GM21390 (cell line): ENCODE data around the gene IL1B.

Experiments
- ATAC-seq: cut with Tn5 transposase; IDR thresholded peaks from one replicate; pipeline ENCODE4 v1.9.1; 2021; ENCODE audit not compliant: unreplicated experiment

The IL1B gene

GRCh38 chr2:112830682-112831512 lies 5.7 kb downstream of the IL1B start:
- ATAC-seq, result no peak

- ATAC-seq, result no peak
Measured at GRCh38 chr2:112829961-112830681, 6.5 kb downstream of the IL1B start.

GRCh38 chr2:112829101-112829960 lies 7.2 kb downstream of the IL1B start:
- no peak for ATAC-seq

GRCh38 chr2:112828251-112828691 lies 8.3 kb downstream of the IL1B start:
- no peak for ATAC-seq

- ATAC-seq, result no peak
Measured at GRCh38 chr2:112827604-112828185, 8.9 kb downstream of the IL1B start.

GRCh38 chr2:112827009-112827408 lies 9.6 kb downstream of the IL1B start:
- no peak for ATAC-seq

- no peak for ATAC-seq
Measured at GRCh38 chr2:112825706-112826105, 10.9 kb downstream of the IL1B start.

- ATAC-seq, result no peak
Measured at GRCh38 chr2:112824694-112825085, 11.9 kb downstream of the IL1B start.

- no peak for ATAC-seq
Measured at GRCh38 chr2:112821682-112822081, 14.9 kb downstream of the IL1B start.

- ATAC-seq, result peak; percentile 76
Measured at GRCh38 chr2:112821142-112821541, 15.4 kb downstream of the IL1B start.

GRCh38 chr2:112820343-112820742 lies 16.2 kb downstream of the IL1B start:
- ATAC-seq, result no peak

- no peak for ATAC-seq
Measured at GRCh38 chr2:112819081-112819480, 17.5 kb downstream of the IL1B start.

- ATAC-seq, result no peak
Measured at GRCh38 chr2:112818094-112818902, 18.3 kb downstream of the IL1B start.

GRCh38 chr2:112817082-112817689 lies 19.4 kb downstream of the IL1B start:
- ATAC-seq, result no peak

- ATAC-seq, result no peak
Measured at GRCh38 chr2:112814278-112814677, 22.3 kb downstream of the IL1B start.

GRCh38 chr2:112813280-112813966 lies 23.2 kb downstream of the IL1B start:
- no peak for ATAC-seq

GRCh38 chr2:112812318-112813267 lies 24.0 kb downstream of the IL1B start:
- no peak for ATAC-seq

- no peak for ATAC-seq
Measured at GRCh38 chr2:112811841-112812306, 24.7 kb downstream of the IL1B start.
